Panc1 (cell line): ENCODE data around the gene CA9. TPM values are rescaled to one million over a fixed set of nuclear protein-coding genes. Genes with fewer than 3 reads are reported as not detected.

Experiments
- ATAC-seq: fragments of 200-7000 bp; cut with Tn5 transposase; 2 replicates; pipeline ENCODE4 v1.9.1; 2020; ENCODE audit warnings: mild to moderate bottlenecking, moderate library complexity
- BruUV-seq: library from RNA; stranded (reverse); fragments of 400-500 nt; replicated peaks from 2 replicates; lab custom pipeline; 2021; lab: Mats Ljungman, UMichigan
- CTCF ChIA-PET: fragments of 300-600 bp; sonication (Branson Sonifier 250); formaldehyde crosslinking; loops from one replicate; lab custom pipeline; 2022; ENCODE audit warnings: antibody characterized with exemption; lab: Charles Lee
- POLR2A ChIA-PET: fragments of 300-600 bp; sonication (Branson Sonifier 250); formaldehyde crosslinking; loops from one replicate; lab custom pipeline; 2022; ENCODE audit warnings: antibody characterized with exemption; lab: Charles Lee
- DNase-seq: peaks from one replicate; pipeline ENCODE4 v3.0.0-alpha.2; 2010; ENCODE audit warnings: low read depth, low spot score
- H3K27ac ChIP-seq: 2 replicates; pipeline ENCODE4 v1.5.1; 2011; ENCODE audit warnings: mild to moderate bottlenecking, low read length, inconsistent platforms
- H3K27me3 ChIP-seq: fragments of 200-500 bp; sonication (Bioruptor generic); 2 replicates; pipeline ENCODE4 v1.6.0; 2014; ENCODE audit warnings: low read length, inconsistent platforms; ENCODE audit not compliant: control insufficient read depth, insufficient read depth
- H3K36me3 ChIP-seq: fragments of 200-500 bp; sonication (Bioruptor generic); 2 replicates; pipeline ENCODE4 v1.5.1; 2014; ENCODE audit warnings: inconsistent platforms, mild to moderate bottlenecking, low read length, moderate library complexity; ENCODE audit not compliant: control insufficient read depth, insufficient read depth
- H3K4me1 ChIP-seq: 2 replicates; pipeline ENCODE4 v1.5.1; 2011; ENCODE audit warnings: inconsistent platforms, mild to moderate bottlenecking, low read length, moderate library complexity; ENCODE audit not compliant: control insufficient read depth, insufficient read depth
- H3K4me3 ChIP-seq, 2 experiments: 2 replicates each; pipeline ENCODE4 v1.5.1; 2011 to 2012; ENCODE audit warnings: low read depth in 2 of 2, low read length in 2 of 2, mild to moderate bottlenecking in 2 of 2, inconsistent platforms in 1 of 2, moderate library complexity in 1 of 2
- H3K9me3 ChIP-seq: fragments of 200-500 bp; sonication (Bioruptor generic); 2 replicates; pipeline ENCODE4 v1.5.1; 2014; ENCODE audit warnings: low read depth, mild to moderate bottlenecking, inconsistent platforms, low read length, moderate library complexity; ENCODE audit not compliant: control insufficient read depth, insufficient read depth
- CTCF ChIP-seq: fragments of 450-650 bp; IDR thresholded peaks from 2 replicates; pipeline ENCODE4 v1.5.1; 2017; ENCODE audit warnings: mild to moderate bottlenecking
- POLR2AphosphoS5 ChIP-seq: IDR thresholded peaks from 2 replicates; pipeline ENCODE4 v1.6.1; 2012; ENCODE audit warnings: mild to moderate bottlenecking, low read depth, low read length, moderate library complexity
- REST ChIP-seq, 2 experiments: IDR thresholded peaks; 2 replicates each; pipeline ENCODE4 v1.6.1; 2011 to 2012; ENCODE audit warnings: low read depth in 2 of 2, control low read depth in 1 of 2, low read length in 1 of 2, mild to moderate bottlenecking in 1 of 2, moderate library complexity in 1 of 2; ENCODE audit not compliant: insufficient read depth in 1 of 2
- SIN3A ChIP-seq: IDR thresholded peaks from 2 replicates; pipeline ENCODE4 v1.6.1; 2012; ENCODE audit warnings: low read depth, mild to moderate bottlenecking, low read length, moderate library complexity, borderline replicate concordance; ENCODE audit not compliant: insufficient read depth
- TCF7L2 ChIP-seq: IDR thresholded peaks from 2 replicates; pipeline ENCODE4 v1.6.1; 2011; ENCODE audit warnings: mild to moderate bottlenecking, low read depth, low read length, inconsistent platforms
- in situ Hi-C: cut with HindIII; loops from 2 replicates; pipeline ENCODE4 v1.10.0; 2016; ENCODE audit warnings: low sequenced_read_pairs, low pct_unique_long_range_greater_than_20kb
- intact Hi-C: fragments of 100-400 bp; cut with micrococcal nuclease; formaldehyde crosslinking; loops from one replicate; pipeline ENCODE4 v1.10.0; 2022; ENCODE audit not compliant: unreplicated experiment
- total RNA-seq: library from RNA; stranded (reverse); gene quantifications from one replicate; pipeline ENCODE4 v1.2.1, GENCODE V29; 2021; ENCODE audit not compliant: unreplicated experiment

The CA9 gene
- total RNA-seq, 1 experiment from 2014 or later, result 0.31 TPM

GRCh38 chr9:35660966-35661415 lies 12.7 kb upstream of the CA9 start:
- no peak for TF ChIP-seq SIN3A
- no peak for TF ChIP-seq POLR2AphosphoS5
- TF ChIP-seq REST (IDR thresholded peaks at IDR 0.05; ENCODE audit: insufficient read depth in 1 of 2, low read depth in 2 of 2, low read length in 1 of 2), result no peak
- no peak for TF ChIP-seq CTCF
- no peak for TF ChIP-seq TCF7L2
- H3K4me3 ChIP-seq, result no peak overlapping the region
- ChIA-PET CTCF (interaction anchor here (0.5 to 2.2 kb wide), 8 partner anchors 13 to 50 kb away, joined by 3 to 15 read pairs (median 4); partner anchors contain the start of gene TPM2), POLR2A (interaction anchor here (0.6 to 1.2 kb wide), 7 partner anchors 9 to 1805 kb away, joined by 3 to 7 read pairs (median 3); partner anchors contain the start of gene TLN1)
- H3K36me3 ChIP-seq, result peaks cover 3% of the 10 kb centered on the region
- in situ Hi-C loops, result no loop called here
- peaks cover 64% of the 10 kb centered on the region for H3K4me1 ChIP-seq
- peak overlapping the region; percentile 97 for H3K27ac ChIP-seq
- intact Hi-C loops, result loop anchor here (5.0 kb wide), 1 partner anchor 66 kb away; no protein-coding TSS in a partner anchor
- no TSS peak for BruUV-seq
- H3K27me3 ChIP-seq, result no peaks in the 10 kb centered on the region
- ATAC-seq (no peak), DNase-seq (no peak)
- no peaks in the 10 kb centered on the region for H3K9me3 ChIP-seq

- intact Hi-C loops, result loop anchor here (5.0 kb wide), 1 partner anchor 65 kb away; no protein-coding TSS in a partner anchor
- no peak for TF ChIP-seq REST (IDR thresholded peaks at IDR 0.05; ENCODE audit: insufficient read depth in 1 of 2, low read depth in 2 of 2, low read length in 1 of 2)
- no peak for TF ChIP-seq SIN3A
- no peak for TF ChIP-seq POLR2AphosphoS5
- TF ChIP-seq TCF7L2, result no peak
- TF ChIP-seq CTCF, result no peak
- ChIA-PET POLR2A (interaction anchor here (0.8 to 1.2 kb wide), 4 partner anchors 8 to 70 kb away, joined by 3 to 6 read pairs (median 4); partner anchors contain the start of gene TLN1), CTCF (interaction anchor here (0.5 to 2.2 kb wide), 7 partner anchors 14 to 70 kb away, joined by 3 to 15 read pairs (median 4); partner anchors contain the start of gene TPM2)
- BruUV-seq, result no TSS peak
- no peaks in the 10 kb centered on the region for H3K27me3 ChIP-seq
- H3K27ac ChIP-seq, result peak overlapping the region; percentile 97
- peaks cover 64% of the 10 kb centered on the region for H3K4me1 ChIP-seq
- no peak for ATAC-seq
- no peak for DNase-seq
- H3K4me3 ChIP-seq, result no peak overlapping the region
- H3K9me3 ChIP-seq, result no peaks in the 10 kb centered on the region
- in situ Hi-C loops, result no loop called here
- H3K36me3 ChIP-seq, result peaks cover 3% of the 10 kb centered on the region
Measured at GRCh38 chr9:35661756-35662350, 11.9 kb upstream of the CA9 start.
